Measurements from ENCODE around the gene ESR1.

The ESR1 gene

DNA sequence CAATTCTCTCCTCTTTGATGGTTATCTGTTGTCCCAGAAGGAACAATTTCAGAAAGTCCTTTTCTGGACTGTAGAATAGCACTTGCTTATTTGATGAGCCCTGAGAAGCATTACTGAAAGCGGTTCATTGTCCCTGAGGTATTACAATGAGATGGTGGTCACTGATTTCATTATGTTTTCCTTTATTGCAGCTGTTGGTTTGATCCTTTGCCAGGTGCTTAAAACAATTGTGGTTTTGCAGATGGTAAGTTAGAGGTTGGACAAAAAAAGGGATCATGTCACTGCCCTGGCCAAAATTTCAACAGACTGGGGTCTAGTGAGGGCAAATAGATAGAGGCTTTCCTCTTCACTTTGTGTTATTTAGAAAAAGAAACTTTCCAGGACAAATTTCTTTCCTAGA lies 61.9 kb downstream of the ESR1 start:
- H3K36me3 Mint-ChIP-seq (ENCODE audit: low read depth), result no peaks in the 10 kb centered on the region
- DNase-seq, result no peak
- no peak overlapping the region for H3K27ac Mint-ChIP-seq
- peaks cover 4% of the 10 kb centered on the region for H3K9me3 Mint-ChIP-seq
- TF ChIP-seq, protein P1, sequence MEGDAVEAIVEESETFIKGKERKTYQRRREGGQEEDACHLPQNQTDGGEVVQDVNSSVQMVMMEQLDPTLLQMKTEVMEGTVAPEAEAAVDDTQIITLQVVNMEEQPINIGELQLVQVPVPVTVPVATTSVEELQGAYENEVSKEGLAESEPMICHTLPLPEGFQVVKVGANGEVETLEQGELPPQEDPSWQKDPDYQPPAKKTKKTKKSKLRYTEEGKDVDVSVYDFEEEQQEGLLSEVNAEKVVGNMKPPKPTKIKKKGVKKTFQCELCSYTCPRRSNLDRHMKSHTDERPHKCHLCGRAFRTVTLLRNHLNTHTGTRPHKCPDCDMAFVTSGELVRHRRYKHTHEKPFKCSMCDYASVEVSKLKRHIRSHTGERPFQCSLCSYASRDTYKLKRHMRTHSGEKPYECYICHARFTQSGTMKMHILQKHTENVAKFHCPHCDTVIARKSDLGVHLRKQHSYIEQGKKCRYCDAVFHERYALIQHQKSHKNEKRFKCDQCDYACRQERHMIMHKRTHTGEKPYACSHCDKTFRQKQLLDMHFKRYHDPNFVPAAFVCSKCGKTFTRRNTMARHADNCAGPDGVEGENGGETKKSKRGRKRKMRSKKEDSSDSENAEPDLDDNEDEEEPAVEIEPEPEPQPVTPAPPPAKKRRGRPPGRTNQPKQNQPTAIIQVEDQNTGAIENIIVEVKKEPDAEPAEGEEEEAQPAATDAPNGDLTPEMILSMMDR (IDR thresholded peaks at IDR 0.05), result no peak
- H3K27me3 Mint-ChIP-seq (ENCODE audit: low read depth, poor library complexity), result peaks cover 3% of the 10 kb centered on the region
- no peak overlapping the region for H3K4me3 Mint-ChIP-seq
- no peaks in the 10 kb centered on the region for H3K4me1 Mint-ChIP-seq

DNA sequence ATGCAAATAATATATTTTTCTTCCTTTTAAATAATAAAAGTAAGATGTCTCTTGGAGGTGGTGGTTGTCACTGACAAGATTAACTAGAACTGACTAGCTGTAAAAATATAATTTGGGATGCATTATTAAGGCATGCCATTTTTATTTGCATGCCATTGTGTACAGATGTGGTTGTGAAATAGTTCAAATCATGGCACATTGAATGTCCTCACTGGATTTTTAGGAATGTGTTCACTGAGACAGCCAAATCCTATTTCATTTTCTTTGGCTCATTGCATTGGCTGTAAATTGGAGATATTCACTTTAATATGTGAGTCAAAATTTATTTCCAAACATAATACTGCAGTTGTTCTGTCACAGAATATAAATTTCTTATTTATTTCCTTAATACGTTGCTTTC lies 62.3 kb downstream of the ESR1 start:
- Mint-ChIP-seq H3K27me3 (ENCODE audit: low read depth, poor library complexity) (peaks cover 3% of the 10 kb centered on the region), H3K4me1 (no peaks in the 10 kb centered on the region), H3K9me3 (peaks cover 4% of the 10 kb centered on the region), H3K4me3 (no peak overlapping the region), H3K36me3 (ENCODE audit: low read depth) (no peaks in the 10 kb centered on the region), H3K27ac (no peak overlapping the region)
- TF ChIP-seq, protein P1 (IDR thresholded peaks at IDR 0.05), result no peak
- DNase-seq, result no peak

DNA sequence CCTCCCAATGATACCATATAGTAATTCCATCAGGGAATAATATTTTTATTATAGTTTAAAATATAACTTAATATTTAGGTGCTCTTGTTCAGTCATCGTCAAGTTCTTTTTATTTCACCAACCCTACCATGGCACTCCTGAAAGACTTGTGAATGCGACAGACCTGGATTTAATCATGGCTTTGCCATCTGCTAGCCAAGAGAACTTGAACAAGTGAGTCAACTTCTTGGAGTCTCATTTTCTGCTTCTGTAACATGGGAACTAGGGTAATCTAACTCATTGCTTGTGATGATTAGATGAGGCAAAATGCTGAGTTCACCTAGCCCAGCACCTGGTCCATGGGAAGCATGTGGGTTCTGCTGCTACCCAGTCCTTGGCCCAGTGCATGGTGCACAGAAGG lies 62.9 kb downstream of the ESR1 start:
- Mint-ChIP-seq H3K9me3 (peaks cover 4% of the 10 kb centered on the region), H3K4me1 (no peaks in the 10 kb centered on the region), H3K4me3 (no peak overlapping the region), H3K27me3 (ENCODE audit: low read depth, poor library complexity) (peaks cover 3% of the 10 kb centered on the region), H3K27ac (no peak overlapping the region), H3K36me3 (ENCODE audit: low read depth) (no peaks in the 10 kb centered on the region)
- TF ChIP-seq, protein P1 (IDR thresholded peaks at IDR 0.05), result no peak
- DNase-seq, result no peak

DNA sequence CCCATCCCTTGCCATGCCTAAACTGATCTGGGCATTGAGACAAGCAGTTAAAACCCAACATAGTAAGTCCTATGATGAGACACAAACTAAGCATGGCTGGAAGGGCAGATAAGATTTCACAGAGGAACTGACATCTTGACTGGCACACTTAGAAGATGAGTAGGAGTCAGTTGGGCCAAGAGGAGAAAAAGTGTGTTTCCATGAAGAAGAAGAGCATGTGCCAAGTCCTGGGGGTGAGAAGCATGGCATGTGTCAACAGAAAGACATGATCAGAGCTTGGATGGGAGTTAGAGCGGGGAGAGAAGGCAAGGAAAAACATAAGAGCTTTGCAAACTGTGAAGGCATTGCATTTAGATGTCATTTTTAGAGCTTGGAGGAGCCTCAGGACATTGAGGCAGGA lies 68.0 kb downstream of the ESR1 start:
- Mint-ChIP-seq H3K4me1 (no peaks in the 10 kb centered on the region), H3K27ac (no peak overlapping the region), H3K4me3 (no peak overlapping the region), H3K36me3 (ENCODE audit: low read depth) (no peaks in the 10 kb centered on the region), H3K27me3 (ENCODE audit: low read depth, poor library complexity) (peaks cover 3% of the 10 kb centered on the region), H3K9me3 (no peaks in the 10 kb centered on the region)
- TF ChIP-seq, protein P1 (IDR thresholded peaks at IDR 0.05), result no peak
- no peak for DNase-seq

DNA sequence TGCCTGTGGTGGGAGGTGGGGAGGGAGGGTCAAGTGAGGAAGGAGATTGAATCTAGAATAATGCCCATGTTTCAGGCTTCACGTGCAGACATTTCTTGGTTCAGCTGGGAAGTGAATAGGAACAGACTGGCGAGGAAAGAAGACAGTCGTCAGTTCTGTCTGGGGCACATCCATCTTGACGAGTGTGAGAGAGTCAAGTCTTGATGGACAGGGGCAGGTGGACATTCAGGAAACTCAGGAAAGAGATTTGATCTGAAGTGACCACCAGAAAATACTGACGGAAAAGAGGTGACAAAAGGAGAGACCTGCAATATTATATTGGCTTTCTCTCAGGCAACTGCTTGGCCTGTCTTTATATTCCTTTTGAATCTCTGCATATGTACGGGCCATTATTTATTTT lies 68.6 kb downstream of the ESR1 start:
- no peaks in the 10 kb centered on the region for H3K4me1 Mint-ChIP-seq
- TF ChIP-seq, protein P1 (IDR thresholded peaks at IDR 0.05), result no peak
- no peak overlapping the region for H3K27ac Mint-ChIP-seq
- no peak overlapping the region for H3K4me3 Mint-ChIP-seq
- no peaks in the 10 kb centered on the region for H3K27me3 Mint-ChIP-seq (ENCODE audit: low read depth, poor library complexity)
- H3K36me3 Mint-ChIP-seq (ENCODE audit: low read depth), result no peaks in the 10 kb centered on the region
- no peak for DNase-seq
- no peaks in the 10 kb centered on the region for H3K9me3 Mint-ChIP-seq

DNA sequence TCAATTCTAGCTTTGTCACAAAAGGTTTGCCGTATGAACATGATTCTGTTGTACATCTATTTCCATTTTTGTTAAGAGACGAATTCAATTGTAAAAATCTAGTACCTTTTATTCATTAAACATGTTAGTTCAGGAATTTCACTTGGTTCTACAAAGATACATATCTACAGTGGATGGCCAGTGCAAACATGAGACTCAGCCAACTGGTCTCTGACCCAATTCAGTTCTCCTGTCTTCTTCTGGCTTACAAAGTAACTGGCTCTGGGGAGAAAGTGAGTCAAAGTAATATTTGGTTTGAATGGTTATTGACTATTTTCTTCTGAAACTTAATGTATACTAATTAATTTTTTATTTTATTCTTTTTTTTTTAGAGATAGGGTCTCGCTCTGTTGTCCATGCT lies 70.0 kb downstream of the ESR1 start:
- no peaks in the 10 kb centered on the region for H3K27me3 Mint-ChIP-seq (ENCODE audit: low read depth, poor library complexity)
- TF ChIP-seq, protein P1 (IDR thresholded peaks at IDR 0.05), result no peak
- no peak overlapping the region for H3K4me3 Mint-ChIP-seq
- H3K9me3 Mint-ChIP-seq, result no peaks in the 10 kb centered on the region
- H3K36me3 Mint-ChIP-seq (ENCODE audit: low read depth), result no peaks in the 10 kb centered on the region
- H3K27ac Mint-ChIP-seq, result no peak overlapping the region
- DNase-seq, result no peak
- no peaks in the 10 kb centered on the region for H3K4me1 Mint-ChIP-seq
